ENCODE data around the gene FOSB. TPM values are rescaled to one million over a fixed set of nuclear protein-coding genes. Genes with fewer than 3 reads are reported as not detected.

Gene FOSB
- total and polyA plus RNA-seq, 9 of the 15 experiments (the other 6 are each of a cell fraction or from before 2014, with no cell fraction given), result 0.11 to 2.7 (median 0.73) TPM

DNA sequence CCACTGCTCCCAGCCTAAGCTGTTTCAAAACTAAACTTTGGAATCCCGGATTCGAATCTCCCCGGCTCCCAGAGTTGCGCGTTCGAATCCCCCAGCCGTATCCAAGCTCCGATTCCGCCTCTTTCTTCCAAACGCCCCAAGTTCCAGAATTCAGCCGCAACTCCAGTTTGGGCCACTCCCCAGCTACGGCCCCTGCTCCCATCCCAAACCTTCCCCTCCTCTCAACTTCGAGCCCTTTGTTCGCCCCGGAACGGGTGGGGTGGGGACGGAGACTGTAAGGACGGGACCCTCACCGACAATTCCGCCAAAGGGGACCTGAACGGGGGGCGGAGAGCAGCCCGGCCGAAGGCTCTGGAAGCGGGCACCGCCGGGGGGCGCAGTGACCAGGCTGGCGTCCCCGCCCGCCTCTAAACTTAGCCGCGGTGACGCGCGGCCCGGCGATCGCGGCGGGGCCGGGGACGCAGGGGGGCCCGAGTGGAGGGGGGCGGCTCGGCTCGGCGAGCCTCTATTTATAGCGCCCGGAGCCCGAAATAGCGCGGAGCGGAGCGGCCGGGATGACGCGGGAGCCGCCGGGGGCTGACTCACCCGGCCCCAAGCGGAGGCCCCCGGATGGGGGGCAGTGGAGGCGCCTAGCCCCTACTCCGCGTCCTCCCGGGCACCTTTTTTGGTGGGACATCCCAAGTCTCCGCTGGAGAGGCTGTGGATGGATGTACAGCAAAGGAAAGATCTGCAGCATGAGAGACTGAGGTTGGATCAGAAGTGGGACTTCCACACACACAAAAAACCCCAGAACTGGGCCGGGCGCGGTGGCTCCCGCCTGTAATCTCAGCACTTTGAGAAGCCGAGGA is 39.2 kb upstream of the FOSB start (continued):
- TF ChIP-seq, protein P1, sequence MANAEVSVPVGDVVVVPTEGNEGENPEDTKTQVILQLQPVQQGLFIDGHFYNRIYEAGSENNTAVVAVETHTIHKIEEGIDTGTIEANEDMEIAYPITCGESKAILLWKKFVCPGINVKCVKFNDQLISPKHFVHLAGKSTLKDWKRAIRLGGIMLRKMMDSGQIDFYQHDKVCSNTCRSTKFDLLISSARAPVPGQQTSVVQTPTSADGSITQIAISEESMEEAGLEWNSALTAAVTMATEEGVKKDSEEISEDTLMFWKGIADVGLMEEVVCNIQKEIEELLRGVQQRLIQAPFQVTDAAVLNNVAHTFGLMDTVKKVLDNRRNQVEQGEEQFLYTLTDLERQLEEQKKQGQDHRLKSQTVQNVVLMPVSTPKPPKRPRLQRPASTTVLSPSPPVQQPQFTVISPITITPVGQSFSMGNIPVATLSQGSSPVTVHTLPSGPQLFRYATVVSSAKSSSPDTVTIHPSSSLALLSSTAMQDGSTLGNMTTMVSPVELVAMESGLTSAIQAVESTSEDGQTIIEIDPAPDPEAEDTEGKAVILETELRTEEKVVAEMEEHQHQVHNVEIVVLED (CRISPR knock-in tag; IDR thresholded peaks at IDR 0.05), result no peak
- TF ChIP-seq ETV6 (IDR thresholded peaks at IDR 0.05; ENCODE audit: borderline replicate concordance in 1 of 2, low read depth in 2 of 2, low read length in 1 of 2) (0 out of 4 replicates have a peak, but pooled peaks of 1 of the 2 experiments have one; percentile 50), ETV6 (CRISPR knock-in tag; IDR thresholded peaks at IDR 0.05; ENCODE audit: borderline replicate concordance) (no peak), KDM1A (IDR thresholded peaks at IDR 0.05) (peak; percentile 93 to 98), ZNF766 (CRISPR knock-in tag; conservative IDR thresholded peaks at IDR 0.05) (0 out of 2 replicates have a peak, but pooled peaks have one; percentile 30), TCF7L2 (IDR thresholded peaks at IDR 0.05; ENCODE audit: low read depth, low read length) (no peak), ZNF717 (CRISPR knock-in tag; IDR thresholded peaks at IDR 0.05) (no peak), NFATC3 (IDR thresholded peaks at IDR 0.05) (no peak), MTA3 (IDR thresholded peaks at IDR 0.05; ENCODE audit: borderline replicate concordance) (0 out of 2 replicates have a peak, but pooled peaks have one; percentile 28), EHMT2 (IDR thresholded peaks at IDR 0.05) (no peak), POLR3A (IDR thresholded peaks at IDR 0.05; ENCODE audit: borderline replicate concordance, extremely low read depth, insufficient read depth, insufficient read length) (no peak), NFRKB (IDR thresholded peaks at IDR 0.05; ENCODE audit: low read depth) (no peak), ADNP (tag; IDR thresholded peaks at IDR 0.05) (peak; percentile 96), HDAC8 (tag; IDR thresholded peaks at IDR 0.05) (no peak), MYC (IDR thresholded peaks at IDR 0.05; ENCODE audit: low read depth, low read length) (no peak), MYC (CRISPR knock-in tag; IDR thresholded peaks at IDR 0.05; ENCODE audit: borderline replicate concordance, low read depth) (no peak), ZNF140 (CRISPR knock-in tag; IDR thresholded peaks at IDR 0.05) (no peak)
- TF ChIP-seq, protein P2, sequence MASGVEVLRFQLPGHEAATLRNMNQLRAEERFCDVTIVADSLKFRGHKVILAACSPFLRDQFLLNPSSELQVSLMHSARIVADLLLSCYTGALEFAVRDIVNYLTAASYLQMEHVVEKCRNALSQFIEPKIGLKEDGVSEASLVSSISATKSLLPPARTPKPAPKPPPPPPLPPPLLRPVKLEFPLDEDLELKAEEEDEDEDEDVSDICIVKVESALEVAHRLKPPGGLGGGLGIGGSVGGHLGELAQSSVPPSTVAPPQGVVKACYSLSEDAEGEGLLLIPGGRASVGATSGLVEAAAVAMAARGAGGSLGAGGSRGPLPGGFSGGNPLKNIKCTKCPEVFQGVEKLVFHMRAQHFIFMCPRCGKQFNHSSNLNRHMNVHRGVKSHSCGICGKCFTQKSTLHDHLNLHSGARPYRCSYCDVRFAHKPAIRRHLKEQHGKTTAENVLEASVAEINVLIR (CRISPR knock-in tag; IDR thresholded peaks at IDR 0.05), result peak; percentile 24; the same call in 1 of the 2 replicates
- TF ChIP-seq, protein P3, sequence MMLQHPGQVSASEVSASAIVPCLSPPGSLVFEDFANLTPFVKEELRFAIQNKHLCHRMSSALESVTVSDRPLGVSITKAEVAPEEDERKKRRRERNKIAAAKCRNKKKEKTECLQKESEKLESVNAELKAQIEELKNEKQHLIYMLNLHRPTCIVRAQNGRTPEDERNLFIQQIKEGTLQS (IDR thresholded peaks at IDR 0.05), result peak; percentile 81
- TF ChIP-seq, protein P3 (CRISPR knock-in tag; conservative IDR thresholded peaks at IDR 0.05), result peak; percentile 71; the same call in 1 of the 2 replicates
